HepG2 (cell line): ENCODE measurements around the gene LAMA5. TPM values are rescaled to one million over a fixed set of nuclear protein-coding genes. Genes with fewer than 3 reads are reported as not detected.

ENCODE experiments used
- ATAC-seq: fragments of 200-7000 bp; cut with Tn5 transposase; 3 replicates; pipeline ENCODE4 v1.9.1; 2020; ENCODE audit warnings: mild to moderate bottlenecking, moderate library complexity
- BruUV-seq: library from RNA; stranded (reverse); fragments of 400-500 nt; replicated peaks from 2 replicates; lab custom pipeline; 2021; lab: Mats Ljungman, UMichigan
- CTCF ChIA-PET: fragments of 300-600 bp; formaldehyde crosslinking; extraction: SDS; loops from one replicate; lab custom pipeline; 2021; ENCODE audit warnings: low total read pairs, inconsistent platforms, low intra/inter-chr PET ratio; lab: Yijun Ruan, JAX
- POLR2A ChIA-PET: fragments of 350-600 bp; sonication (Branson Sonifier 250); formaldehyde crosslinking; loops from one replicate; lab custom pipeline; 2020; ENCODE audit warnings: antibody characterized with exemption, inconsistent platforms; lab: Yijun Ruan, JAX
- DNase-seq: peaks from one replicate; pipeline ENCODE4 v3.0.0-alpha.2; 2015; ENCODE audit warnings: low spot score
- FAIRE-seq: peaks from 3 replicates; lab custom pipeline; 2011; peaks lifted over from hg19 to GRCh38; lab: Jason Lieb, UNC
- H2AFZ ChIP-seq: one replicate; pipeline ENCODE4 v1.6.1; 2011; ENCODE audit warnings: low read length, inconsistent platforms
- H3K27ac ChIP-seq: fragments of 300-600 bp; 3 replicates; pipeline ENCODE4 v1.8.0; 2011; ENCODE audit warnings: mixed run types, mild to moderate bottlenecking, mixed read lengths, low read length, inconsistent platforms; ENCODE audit not compliant: insufficient read depth; ENCODE audit errors: extremely low read length
- H3K27me3 ChIP-seq, 2 experiments: fragments of 200-600 bp in 1 of 2; 2 replicates in 1 of 2; 3 replicates in 1 of 2; pipeline versions ENCODE4 v1.6.0 to v1.8.0; 2011; ENCODE audit warnings: low read length in 2 of 2, mild to moderate bottlenecking in 2 of 2, moderate library complexity in 2 of 2, inconsistent platforms in 1 of 2; ENCODE audit not compliant: insufficient read depth in 2 of 2, control insufficient read depth in 1 of 2
- H3K36me3 ChIP-seq, 2 experiments: fragments of 200-600 bp in 1 of 2; replicated peaks in 1 of 2; 2 replicates in 1 of 2; 3 replicates in 1 of 2; pipeline versions ENCODE4 v1.5.1 to v1.8.0; 2011; ENCODE audit warnings: low read length in 2 of 2, inconsistent platforms in 1 of 2; ENCODE audit not compliant: insufficient read depth in 2 of 2, control insufficient read depth in 1 of 2
- H3K4me1 ChIP-seq: 2 replicates; pipeline ENCODE4 v1.5.1; 2012; ENCODE audit warnings: low read length, inconsistent platforms; ENCODE audit not compliant: insufficient read depth
- H3K4me2 ChIP-seq: 2 replicates; pipeline ENCODE4 v1.6.0; 2011; ENCODE audit warnings: low read depth, low read length, inconsistent platforms
- H3K4me3 ChIP-seq, 3 experiments: fragments of 200-600 bp in 1 of 3; sonication (generic), shearing (Covaris generic) in 1 of 3; replicated peaks in 1 of 3; 2 replicates each; pipeline ENCODE4 v1.5.1; 2011 to 2016; ENCODE audit warnings: low read length in 3 of 3, inconsistent platforms in 2 of 3, low read depth in 2 of 3, mild to moderate bottlenecking in 2 of 3, control low read depth in 1 of 3, mixed read lengths in 1 of 3; ENCODE audit not compliant: insufficient read depth in 1 of 3
- H3K79me2 ChIP-seq: one replicate; pipeline ENCODE4 v1.6.1; 2011; ENCODE audit warnings: low read length, inconsistent platforms; ENCODE audit not compliant: insufficient read depth
- H3K9ac ChIP-seq: 2 replicates; pipeline ENCODE4 v1.6.0; 2011; ENCODE audit warnings: mild to moderate bottlenecking, low read depth, low read length, inconsistent platforms; ENCODE audit not compliant: insufficient read depth
- H3K9me3 ChIP-seq: 2 replicates; pipeline ENCODE4 v1.5.1; 2012; ENCODE audit warnings: mild to moderate bottlenecking, low read length
- H4K20me1 ChIP-seq: 2 replicates; pipeline ENCODE4 v1.6.0; 2011; ENCODE audit warnings: inconsistent platforms, mild to moderate bottlenecking, low read length, moderate library complexity; ENCODE audit not compliant: insufficient read depth
- DBP ChIP-seq: sonication (generic); formaldehyde crosslinking; IDR thresholded peaks from 2 replicates; pipeline ENCODE4 v1.4.0; 2020; ENCODE audit warnings: missing genetic modification reagents; ENCODE audit errors: not compliant biosample characterization
- DZIP1 ChIP-seq: sonication (generic); formaldehyde crosslinking; IDR thresholded peaks from 2 replicates; pipeline ENCODE4 v1.5.0; 2020; ENCODE audit warnings: mild to moderate bottlenecking, missing genetic modification reagents
- EP300 ChIP-seq, 3 experiments: sonication (generic) in 1 of 3; formaldehyde crosslinking in 1 of 3; IDR thresholded peaks; 2 replicates each; pipeline versions ENCODE4 v1.5.1 to v1.6.1; 2011 to 2020; ENCODE audit warnings: low read depth in 2 of 3, low read length in 2 of 3, borderline replicate concordance in 1 of 3, improper control_type of control experiment in 1 of 3, mild to moderate bottlenecking in 1 of 3, missing genetic modification reagents in 1 of 3, moderate library complexity in 1 of 3
- FOXM1 ChIP-seq: sonication (generic); formaldehyde crosslinking; IDR thresholded peaks from 2 replicates; pipeline ENCODE4 v1.5.0; 2020; ENCODE audit warnings: missing genetic modification reagents
- HOXD1 ChIP-seq: sonication (generic); formaldehyde crosslinking; IDR thresholded peaks from 2 replicates; pipeline ENCODE4 v1.5.0; 2020; ENCODE audit warnings: missing genetic modification reagents
- MAFK ChIP-seq, 2 experiments: IDR thresholded peaks in 1 of 2; conservative IDR thresholded peaks in 1 of 2; 2 replicates each; pipeline ENCODE4 v1.6.1; 2011; ENCODE audit warnings: improper control_type of control experiment in 2 of 2, low read length in 2 of 2
- MIER2 ChIP-seq: IDR thresholded peaks from 2 replicates; pipeline ENCODE4 v1.6.1; 2016; ENCODE audit warnings: missing biosample characterization, missing genetic modification reagents
- NFATC3 ChIP-seq: sonication (generic); formaldehyde crosslinking; IDR thresholded peaks from 2 replicates; pipeline ENCODE4 v1.5.1; 2020; ENCODE audit warnings: mild to moderate bottlenecking, missing genetic modification reagents
- NRL ChIP-seq: sonication (generic); formaldehyde crosslinking; IDR thresholded peaks from 2 replicates; pipeline ENCODE4 v1.5.0; 2020; ENCODE audit warnings: missing genetic modification reagents, mild to moderate bottlenecking, moderate library complexity, borderline replicate concordance
- RAD21 ChIP-seq: fragments of 450-650 bp; formaldehyde crosslinking; IDR thresholded peaks from 2 replicates; pipeline ENCODE4 v1.5.0; 2020; ENCODE audit warnings: mild to moderate bottlenecking
- RBFOX2 ChIP-seq: fragments of 200-400 bp; formaldehyde crosslinking; IDR thresholded peaks from 2 replicates; pipeline ENCODE4 v1.6.1; 2017; ENCODE audit warnings: low read depth, mild to moderate bottlenecking, low read length
- SOX5 ChIP-seq: IDR thresholded peaks from 2 replicates; pipeline ENCODE4 v1.6.1; 2016; ENCODE audit warnings: borderline replicate concordance
- TERF1 ChIP-seq: sonication (generic); formaldehyde crosslinking; IDR thresholded peaks from 2 replicates; pipeline ENCODE4 v1.8.0; 2022; ENCODE audit warnings: mild to moderate bottlenecking, missing genetic modification reagents, moderate library complexity
- ZBTB8A ChIP-seq: sonication (generic); formaldehyde crosslinking; IDR thresholded peaks from 2 replicates; pipeline ENCODE4 v1.4.0; 2020; ENCODE audit warnings: mild to moderate bottlenecking, low read depth, missing genetic modification reagents, borderline replicate concordance
- ZNF34 ChIP-seq: sonication (generic); formaldehyde crosslinking; IDR thresholded peaks from 2 replicates; pipeline ENCODE4 v1.4.0; 2020; ENCODE audit warnings: mild to moderate bottlenecking, missing genetic modification reagents, borderline replicate concordance
- ZNF543 ChIP-seq: sonication (generic); formaldehyde crosslinking; IDR thresholded peaks from 2 replicates; pipeline ENCODE4 v1.4.0; 2020; ENCODE audit warnings: mild to moderate bottlenecking, missing genetic modification reagents
- WGBS: methylation state at CpG from one replicate; pipeline ENCODE4 v1.1.6; 2017; ENCODE audit warnings: low lambda C conversion rate; 5-methylcytosine and 5-hydroxymethylcytosine counted together
- in situ Hi-C: cut with HindIII; loops from 2 replicates; pipeline ENCODE4 v1.10.0; 2017; ENCODE audit warnings: low pct_unique_long_range_greater_than_20kb; ENCODE audit not compliant: extremely low pct_ligation_motif_present
- intact Hi-C: fragments of 100-400 bp; cut with micrococcal nuclease; formaldehyde crosslinking; loops from one replicate; pipeline ENCODE4 v1.10.0; 2022; ENCODE audit not compliant: unreplicated experiment
- polyA plus RNA-seq, 8 experiments: library from polyadenylated mRNA; depleted of rRNA in 3 of 8; stranded (reverse) in 7 of 8; unstranded in 1 of 8; fragments of >200 nt; fragmentation: Illumina TruSeq in 4 of 8; extraction: Trizol in 4 of 8; gene quantifications; 2 replicates each; pipeline versions ENCODE4 v1.2.1 to v1.2.3, GENCODE V29; 2011 to 2016; ENCODE audit warnings: low read depth in 4 of 8, missing spikeins in 1 of 8, mixed read lengths in 1 of 8; ENCODE audit not compliant: insufficient read depth in 1 of 8
- total RNA-seq, 5 experiments: library from RNA; depleted of rRNA; stranded (reverse); fragments of >200 nt; fragmentation: Illumina TruSeq; extraction: Trizol; gene quantifications; 2 replicates each; pipeline ENCODE4 v1.2.3, GENCODE V29; 2016; ENCODE audit warnings: low read depth in 1 of 5

The LAMA5 gene
- total and polyA plus RNA-seq, 2 of the 13 experiments (the other 11 are each of a cell fraction or from before 2014, with no cell fraction given): 21.0 to 44.7 TPM

GRCh38 chr20:62407221-62407992 is 40.3 kb upstream of the LAMA5 start, which contains the start of gene CABLES2 (continued):
- TF ChIP-seq NFATC3 (CRISPR knock-in tag): peak; percentile 93
- TF ChIP-seq RBFOX2: no peak

GRCh38 chr20:62406635-62407176 is 39.6 kb upstream of the LAMA5 start:
- POLR2A ChIA-PET: interaction anchor here (0.9 kb wide), 1 partner anchor 285 kb away, joined by 3 read pairs; the partner anchor contains the start of gene LSM14B
- peak overlapping the region; percentile 62 to 88 (median 73) for H3K4me3 ChIP-seq
- peaks cover 3% of the 10 kb centered on the region; the same call in 1 of the 2 replicates for H4K20me1 ChIP-seq
- WGBS: 0% methylated on average over 24 of the region's 42 CpGs
- no TSS peak for BruUV-seq
- DNase-seq (peak; percentile 50), FAIRE-seq (peak; percentile 32), ATAC-seq (no peak)
- H2AFZ ChIP-seq: no peak overlapping the region
- peak overlapping the region; percentile 98 for H3K4me2 ChIP-seq
- H3K79me2 ChIP-seq: peaks cover 9% of the 10 kb centered on the region
- peak overlapping the region; percentile 65 for H3K27ac ChIP-seq
- peaks cover 9 to 20% of the 10 kb centered on the region in 2 experiments for H3K27me3 ChIP-seq
- intact Hi-C loops (no loop called here), in situ Hi-C loops (no loop called here)
- H3K9ac ChIP-seq: peak overlapping the region; percentile 82
- H3K9me3 ChIP-seq: no peaks in the 10 kb centered on the region
- H3K36me3 ChIP-seq: peaks cover 2 to 19% of the 10 kb centered on the region in 2 experiments; a peak in 3 of 5 replicates
- H3K4me1 ChIP-seq: peaks cover 73% of the 10 kb centered on the region
- CTCF ChIA-PET: no interaction called here
- 0 out of 2 replicates have a peak, but pooled peaks have one; percentile 27 for TF ChIP-seq HOXD1
- no peak for TF ChIP-seq ZBTB8A
- TF ChIP-seq MAFK (conservative IDR thresholded peaks at IDR 0.05 in 1 of 2, IDR thresholded peaks at IDR 0.05 in 1 of 2; ENCODE audit: low read length in 2 of 2): no peak
- TF ChIP-seq FOXM1 (CRISPR knock-in tag): no peak
- 0 out of 2 replicates have a peak, but pooled peaks have one; percentile 19 for TF ChIP-seq MIER2 (CRISPR knock-in tag)
- no peak for TF ChIP-seq RAD21 (CRISPR knock-in tag)
- TF ChIP-seq SOX5 (CRISPR knock-in tag): peak; percentile 75
- no peak for TF ChIP-seq ZNF34 (CRISPR knock-in tag)
- TF ChIP-seq NRL (CRISPR knock-in tag): peak; percentile 68; the same call in 1 of the 2 replicates
- TF ChIP-seq EP300 (IDR thresholded peaks at IDR 0.05; ENCODE audit: low read depth in 2 of 2, low read length in 2 of 2): peak; percentile 8 to 19; a peak in 2 of 4 replicates
- 0 out of 2 replicates have a peak, but pooled peaks have one; percentile 39 for TF ChIP-seq EP300 (CRISPR knock-in tag; IDR thresholded peaks at IDR 0.05; ENCODE audit: borderline replicate concordance)
- TF ChIP-seq DZIP1 (CRISPR knock-in tag): 0 out of 2 replicates have a peak, but pooled peaks have one; percentile 47
- no peak for TF ChIP-seq DBP
- TF ChIP-seq ZNF543 (CRISPR knock-in tag): no peak
- no peak for TF ChIP-seq TERF1
